GM12878 (cell line): ENCODE data around the gene TBC1D8. TPM values are rescaled to one million over a fixed set of nuclear protein-coding genes. Genes with fewer than 3 reads are reported as not detected.

Source experiments
- ATAC-seq: fragments of 200-7000 bp; cut with Tn5 transposase; 3 replicates; pipeline ENCODE4 v1.9.1; 2020; ENCODE audit warnings: mild to moderate bottlenecking, moderate library complexity
- BruUV-seq: library from RNA; stranded (reverse); fragments of 400-500 nt; replicated peaks from 2 replicates; lab custom pipeline; 2021; lab: Mats Ljungman, UMichigan
- CTCF ChIA-PET: fragments of 300-600 bp; sonication (Branson Sonifier 250); formaldehyde crosslinking; extraction: SDS; loops from one replicate; lab custom pipeline; 2021; ENCODE audit warnings: inconsistent platforms; lab: Yijun Ruan, JAX
- POLR2A ChIA-PET: fragments of 350-600 bp; formaldehyde crosslinking; extraction: SDS; loops from one replicate; lab custom pipeline; 2021; ENCODE audit warnings: inconsistent platforms; lab: Charles Lee
- RAD21 ChIA-PET: fragments of 300-600 bp; sonication (Branson Sonifier 250); formaldehyde crosslinking; loops from one replicate; lab custom pipeline; 2023; ENCODE audit warnings: antibody characterized with exemption; ENCODE audit not compliant: unreplicated experiment; lab: Charles Lee
- SMC1A ChIA-PET: fragments of 300-600 bp; sonication (Branson Sonifier 250); formaldehyde crosslinking; loops from one replicate; lab custom pipeline; 2023; ENCODE audit not compliant: unreplicated experiment, uncharacterized antibody; lab: Charles Lee
- DNase-seq: peaks from one replicate; pipeline ENCODE4 v3.0.0-alpha.2; 2011; ENCODE audit warnings: low read depth, low spot score
- FAIRE-seq: peaks from 3 replicates; lab custom pipeline; 2011; peaks lifted over from hg19 to GRCh38; lab: Jason Lieb, UNC
- H2AFZ ChIP-seq: 2 replicates; pipeline ENCODE4 v1.6.0; 2011; ENCODE audit warnings: low read depth, low read length, control low read depth; ENCODE audit not compliant: control insufficient read depth
- H3K27ac ChIP-seq: 2 replicates; pipeline ENCODE4 v1.5.1; 2011; ENCODE audit warnings: control low read depth; ENCODE audit not compliant: control insufficient read depth, insufficient read depth
- H3K27me3 ChIP-seq, 2 experiments: replicated peaks in 1 of 2; 2 replicates each; pipeline versions ENCODE4 v1.6.0 to v1.6.1; 2011; ENCODE audit warnings: low read length in 1 of 2; ENCODE audit not compliant: control insufficient read depth in 2 of 2, insufficient read depth in 2 of 2
- H3K36me3 ChIP-seq, 2 experiments: 2 replicates each; pipeline ENCODE4 v1.5.1; 2011; ENCODE audit warnings: low read length in 1 of 2; ENCODE audit not compliant: control insufficient read depth in 2 of 2, insufficient read depth in 2 of 2
- H3K4me1 ChIP-seq: 2 replicates; pipeline ENCODE4 v1.6.1; 2011; ENCODE audit warnings: mild to moderate bottlenecking, low read length, moderate library complexity, mixed read lengths; ENCODE audit not compliant: control insufficient read depth, insufficient read depth
- H3K4me2 ChIP-seq: 2 replicates; pipeline ENCODE4 v1.6.0; 2011; ENCODE audit warnings: control low read depth; ENCODE audit not compliant: control insufficient read depth, insufficient read depth
- H3K4me3 ChIP-seq: fragments of 200-600 bp; sonication (generic); 2 replicates; pipeline ENCODE4 v1.5.1; 2016
- H3K79me2 ChIP-seq: 2 replicates; pipeline ENCODE4 v1.6.0; 2011; ENCODE audit warnings: low read length; ENCODE audit not compliant: control insufficient read depth, insufficient read depth
- H3K9ac ChIP-seq: 2 replicates; pipeline ENCODE4 v1.8.0; 2011; ENCODE audit warnings: low read length, control low read depth, mixed read lengths; ENCODE audit not compliant: control insufficient read depth, insufficient read depth
- H3K9me3 ChIP-seq: replicated peaks from 3 replicates; pipeline ENCODE4 v1.5.1; 2011; ENCODE audit warnings: mild to moderate bottlenecking, low read length; ENCODE audit not compliant: control insufficient read depth, insufficient read depth
- H4K20me1 ChIP-seq: 2 replicates; pipeline ENCODE4 v1.6.0; 2011; ENCODE audit not compliant: control insufficient read depth, insufficient read depth
- BMI1 ChIP-seq: fragments of 450-650 bp; IDR thresholded peaks from 2 replicates; pipeline ENCODE4 v1.6.1; 2016; ENCODE audit warnings: mild to moderate bottlenecking, moderate library complexity, borderline replicate concordance
- E2F4 ChIP-seq: IDR thresholded peaks from 2 replicates; pipeline ENCODE4 v1.6.1; 2012; ENCODE audit warnings: low read depth, low read length, improper control_type of control experiment
- GABPA ChIP-seq: IDR thresholded peaks from 2 replicates; pipeline ENCODE4 v1.6.1; 2014; ENCODE audit warnings: antibody characterized with exemption, low read depth, mild to moderate bottlenecking, inconsistent platforms
- MTA2 ChIP-seq: fragments of 450-650 bp; IDR thresholded peaks from 2 replicates; pipeline ENCODE4 v1.6.1; 2016; ENCODE audit warnings: low read depth, mild to moderate bottlenecking, moderate library complexity
- MXI1 ChIP-seq: fragments of 150-350 bp; IDR thresholded peaks from 2 replicates; pipeline ENCODE4 v1.6.1; 2011; ENCODE audit warnings: low read depth, mild to moderate bottlenecking, inconsistent platforms, low read length, improper control_type of control experiment
- NBN ChIP-seq: fragments of 450-650 bp; IDR thresholded peaks from 2 replicates; pipeline ENCODE4 v1.6.1; 2016
- NFXL1 ChIP-seq: fragments of 450-650 bp; IDR thresholded peaks from 2 replicates; pipeline ENCODE4 v1.6.1; 2017; ENCODE audit warnings: antibody characterized with exemption, mild to moderate bottlenecking, borderline replicate concordance
- POLR2A ChIP-seq: IDR thresholded peaks from 2 replicates; pipeline ENCODE4 v1.6.1; 2011; ENCODE audit warnings: low read depth, mild to moderate bottlenecking, low read length
- RAD21 ChIP-seq: IDR thresholded peaks from 2 replicates; pipeline ENCODE4 v1.6.1; 2011; ENCODE audit warnings: mild to moderate bottlenecking, low read depth, low read length, moderate library complexity; ENCODE audit not compliant: insufficient read depth
- RELA ChIP-seq: fragments of 450-650 bp; IDR thresholded peaks from 2 replicates; pipeline ENCODE4 v1.8.0; 2014; ENCODE audit warnings: borderline replicate concordance; ENCODE audit not compliant: partially characterized antibody
- REST ChIP-seq: IDR thresholded peaks from 2 replicates; pipeline ENCODE4 v1.6.1; 2012; ENCODE audit warnings: mild to moderate bottlenecking, low read depth, low read length
- SUPT20H ChIP-seq: IDR thresholded peaks from 2 replicates; pipeline ENCODE4 v1.6.1; 2011; ENCODE audit warnings: low read depth, mild to moderate bottlenecking, low read length, moderate library complexity, borderline replicate concordance; ENCODE audit not compliant: control insufficient read depth
- WGBS: methylation state at CpG from one replicate; pipeline ENCODE4 v1.1.6; 2016; ENCODE audit warnings: low lambda C conversion rate; ENCODE audit not compliant: insufficient replicate concordance, insufficient coverage; ENCODE audit errors: missing lambda C conversion rate; 5-methylcytosine and 5-hydroxymethylcytosine counted together
- in situ Hi-C: fragments of 300-500 bp; cut with MboI; formaldehyde crosslinking; loops from 9 replicates; pipeline ENCODE4 v1.14.3; 2018; ENCODE audit warnings: mixed read lengths
- intact Hi-C: fragments of 100-400 bp; cut with micrococcal nuclease; formaldehyde crosslinking; loops from one replicate; pipeline ENCODE4 v1.14.2; 2022; ENCODE audit not compliant: unreplicated experiment
- polyA plus RNA-seq, 11 experiments: library from polyadenylated mRNA; depleted of rRNA in 4 of 11; unstranded in 6 of 11; stranded (reverse) in 5 of 11; fragments of >200 nt; fragmentation: Nextera tagmentation in 4 of 11; fragmentation: Illumina TruSeq in 1 of 11; extraction: Ambion mirVana in 4 of 11; extraction: Trizol in 1 of 11; gene quantifications; 1 replicate in 1 of 11; 2 replicates in 10 of 11; pipeline versions ENCODE4 v1.2.1 to v1.2.3, GENCODE V29; 2011 to 2016; ENCODE audit warnings: inconsistent platforms in 2 of 11, missing spikeins in 2 of 11, low read depth in 1 of 11
- total RNA-seq, 4 experiments: library from RNA; depleted of rRNA in 3 of 4; stranded (reverse); fragments of >200 nt in 3 of 4; fragmentation: Illumina TruSeq in 1 of 4; extraction: Trizol in 1 of 4; gene quantifications; 2 replicates each; pipeline versions ENCODE4 v1.2.1 to v1.2.3, GENCODE V29; 2013 to 2021

Gene TBC1D8
- total and polyA plus RNA-seq, 10 of the 15 experiments (the other 5 are each of a cell fraction or from before 2014, with no cell fraction given): 0.80 to 4.9 (median 4.4) TPM

GRCh38 chr2:101187131-101187530, 35.9 kb upstream of the TBC1D8 start (continued):
- TF ChIP-seq SUPT20H (no peak), REST (no peak), MXI1 (no peak), NBN (no peak), RAD21 (no peak), RELA (no peak), NFXL1 (no peak), E2F4 (no peak), GABPA (no peak), POLR2A (no peak)

GRCh38 chr2:101185656-101186055, 34.5 kb upstream of the TBC1D8 start:
- SMC1A ChIA-PET: no interaction called here
- POLR2A ChIA-PET: no interaction called here
- no peaks in the 10 kb centered on the region for H3K4me1 ChIP-seq
- intact Hi-C loops (no loop called here), in situ Hi-C loops (no loop called here)
- H2AFZ ChIP-seq: no peak overlapping the region
- no peaks in the 10 kb centered on the region for H4K20me1 ChIP-seq
- CTCF ChIA-PET: interaction anchor here (0.9 kb wide), 1 partner anchor 22 kb away, joined by 3 read pairs; no protein-coding TSS in a partner anchor
- no TSS peak for BruUV-seq
- no peaks in the 10 kb centered on the region for H3K36me3 ChIP-seq
- ATAC-seq (no peak), FAIRE-seq (no peak), DNase-seq (no peak)
- WGBS: 25% methylated on average over 3 of the region's 3 CpGs
- H3K9ac ChIP-seq: no peak overlapping the region
- H3K79me2 ChIP-seq: no peaks in the 10 kb centered on the region
- no peak overlapping the region for H3K27ac ChIP-seq
- H3K9me3 ChIP-seq: peaks cover 10% of the 10 kb centered on the region; the same call in 2 of the 3 replicates
- H3K4me2 ChIP-seq: no peak overlapping the region
- TF ChIP-seq NBN (no peak), BMI1 (no peak), MTA2 (no peak)
- RAD21 ChIA-PET: no interaction called here
- H3K27me3 ChIP-seq: no peaks in the 10 kb centered on the region
- H3K4me3 ChIP-seq: no peak overlapping the region
